ENCODE results near the gene ATP2A3. TPM values are rescaled to one million over a fixed set of nuclear protein-coding genes. Genes with fewer than 3 reads are reported as not detected.

ATP2A3 gene
- total RNA-seq, 4 donors from 2014 or later, result 8.5 to 60.7 (median 36.4) TPM

DNA sequence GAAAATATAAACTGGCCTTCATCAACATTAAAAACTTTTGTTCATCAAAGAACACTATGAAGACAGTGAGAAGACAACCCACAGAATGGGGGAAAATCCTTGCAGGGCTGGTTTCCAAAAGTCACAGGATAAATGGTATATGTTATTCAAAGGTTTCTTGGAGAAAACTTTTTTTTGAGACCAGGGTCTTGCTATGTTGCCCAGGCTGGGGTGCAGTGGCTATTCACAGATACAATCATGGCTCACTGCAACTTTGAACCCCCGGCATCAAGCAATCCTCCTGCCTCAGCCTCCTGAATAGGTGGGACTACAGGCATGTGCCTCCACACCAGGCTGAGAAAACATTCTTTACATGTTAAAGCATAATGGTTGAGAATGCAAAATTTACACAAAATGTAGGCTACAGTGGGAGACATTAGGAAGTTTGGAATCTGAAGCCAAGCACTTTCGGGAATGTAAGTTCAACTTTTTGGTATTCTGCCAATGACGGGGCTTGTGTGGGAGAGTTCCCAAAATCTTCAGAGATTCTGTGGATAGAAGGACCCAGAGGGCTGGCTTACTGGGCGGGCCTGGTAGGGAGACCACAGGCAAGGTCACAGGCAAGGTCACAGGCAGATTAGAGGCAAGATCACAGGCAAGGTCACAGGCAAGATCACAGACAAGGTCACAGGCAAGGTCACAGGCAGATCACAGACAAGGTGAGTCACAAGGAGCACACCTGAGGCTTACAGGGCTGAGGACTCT lies 24.2 kb upstream of the ATP2A3 start:
- H3K4me3 ChIP-seq (ENCODE audit: low read depth, poor library complexity, severe bottlenecking), result no peak overlapping the region
- TF ChIP-seq, protein P1, sequence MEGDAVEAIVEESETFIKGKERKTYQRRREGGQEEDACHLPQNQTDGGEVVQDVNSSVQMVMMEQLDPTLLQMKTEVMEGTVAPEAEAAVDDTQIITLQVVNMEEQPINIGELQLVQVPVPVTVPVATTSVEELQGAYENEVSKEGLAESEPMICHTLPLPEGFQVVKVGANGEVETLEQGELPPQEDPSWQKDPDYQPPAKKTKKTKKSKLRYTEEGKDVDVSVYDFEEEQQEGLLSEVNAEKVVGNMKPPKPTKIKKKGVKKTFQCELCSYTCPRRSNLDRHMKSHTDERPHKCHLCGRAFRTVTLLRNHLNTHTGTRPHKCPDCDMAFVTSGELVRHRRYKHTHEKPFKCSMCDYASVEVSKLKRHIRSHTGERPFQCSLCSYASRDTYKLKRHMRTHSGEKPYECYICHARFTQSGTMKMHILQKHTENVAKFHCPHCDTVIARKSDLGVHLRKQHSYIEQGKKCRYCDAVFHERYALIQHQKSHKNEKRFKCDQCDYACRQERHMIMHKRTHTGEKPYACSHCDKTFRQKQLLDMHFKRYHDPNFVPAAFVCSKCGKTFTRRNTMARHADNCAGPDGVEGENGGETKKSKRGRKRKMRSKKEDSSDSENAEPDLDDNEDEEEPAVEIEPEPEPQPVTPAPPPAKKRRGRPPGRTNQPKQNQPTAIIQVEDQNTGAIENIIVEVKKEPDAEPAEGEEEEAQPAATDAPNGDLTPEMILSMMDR (IDR thresholded peaks at IDR 0.05), result peak in 1 of 3 donors; percentile 11
- no peak for TF ChIP-seq POLR2A (IDR thresholded peaks at IDR 0.05)
- WGBS, 2 donors, result 61 to 65% methylated on average over 4 of the region's 4 CpGs
- intact Hi-C loops (cut with DNase I; ENCODE audit: low total_unique reads), result no loop called here
- DNase-seq (ENCODE audit: low spot score in 2 of 2), result no peak

DNA sequence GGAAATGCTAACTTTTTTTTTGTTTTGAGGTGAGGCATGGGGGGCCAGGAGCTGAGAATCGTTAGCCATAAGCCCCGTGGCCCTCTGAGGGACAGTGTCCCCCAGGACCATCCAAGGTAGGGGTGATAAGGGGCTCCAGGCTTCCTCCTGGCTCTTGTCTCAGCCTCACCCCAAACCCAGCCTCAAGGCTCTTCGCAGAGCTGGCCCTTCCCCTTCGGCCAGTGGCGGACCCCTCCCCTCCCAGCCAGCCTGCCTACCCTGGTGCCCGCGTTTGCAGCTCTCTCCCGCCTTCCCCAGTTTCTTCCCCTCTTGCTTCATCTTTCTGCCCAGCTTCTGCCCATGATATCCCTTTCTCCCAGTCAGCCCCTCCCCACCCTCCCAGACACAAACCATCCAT lies 22.7 kb upstream of the ATP2A3 start:
- DNase-seq (ENCODE audit: low spot score in 2 of 2), result no peak
- no peak for TF ChIP-seq POLR2A (IDR thresholded peaks at IDR 0.05)
- TF ChIP-seq, protein P1 (IDR thresholded peaks at IDR 0.05), result no peak
- 64 to 69% methylated on average over 8 of the region's 8 CpGs for WGBS, 2 donors
- intact Hi-C loops (cut with DNase I; ENCODE audit: low total_unique reads), result no loop called here
- no peak overlapping the region for H3K4me3 ChIP-seq (ENCODE audit: low read depth, poor library complexity, severe bottlenecking)

DNA sequence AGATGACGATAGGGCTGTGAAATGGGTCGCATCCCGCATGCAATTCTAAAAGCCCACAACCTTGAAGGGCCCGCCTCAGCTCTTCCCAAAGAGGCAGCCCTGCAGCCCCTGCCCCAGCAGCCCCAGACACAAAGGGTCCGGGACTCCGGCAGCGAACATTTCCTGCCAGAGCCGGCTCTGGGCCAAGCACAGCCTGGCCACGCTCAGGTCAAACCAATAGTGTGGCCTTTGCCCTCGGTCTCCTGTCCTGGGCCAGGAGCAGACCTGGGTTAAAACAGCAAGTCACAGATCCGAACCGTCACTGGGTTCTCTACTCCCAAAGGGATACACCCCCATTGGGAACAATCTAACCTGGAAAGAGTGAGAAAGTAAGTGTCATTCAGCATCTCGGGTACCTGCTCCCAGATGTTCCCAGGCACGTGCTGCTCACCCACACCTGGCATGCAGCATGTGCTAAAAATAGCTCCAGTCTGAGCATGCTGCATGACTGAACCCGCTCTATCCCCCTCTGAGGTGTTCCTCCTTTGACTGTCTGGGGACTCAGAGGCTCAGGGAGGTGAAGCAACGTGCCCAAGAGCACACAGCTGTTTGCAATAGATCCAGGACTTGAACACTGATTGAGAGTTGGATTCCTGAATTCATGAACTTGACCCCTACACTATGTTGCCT lies 22.2 kb upstream of the ATP2A3 start:
- H3K4me3 ChIP-seq (ENCODE audit: low read depth, poor library complexity, severe bottlenecking), result no peak overlapping the region
- intact Hi-C loops (cut with DNase I; ENCODE audit: low total_unique reads), result no loop called here
- WGBS, 2 donors, result 38 to 51% methylated on average over 15 of the region's 16 CpGs
- DNase-seq (ENCODE audit: low spot score in 2 of 2), result no peak
- TF ChIP-seq, protein P1 (IDR thresholded peaks at IDR 0.05), result no peak
- no peak for TF ChIP-seq POLR2A (IDR thresholded peaks at IDR 0.05)

DNA sequence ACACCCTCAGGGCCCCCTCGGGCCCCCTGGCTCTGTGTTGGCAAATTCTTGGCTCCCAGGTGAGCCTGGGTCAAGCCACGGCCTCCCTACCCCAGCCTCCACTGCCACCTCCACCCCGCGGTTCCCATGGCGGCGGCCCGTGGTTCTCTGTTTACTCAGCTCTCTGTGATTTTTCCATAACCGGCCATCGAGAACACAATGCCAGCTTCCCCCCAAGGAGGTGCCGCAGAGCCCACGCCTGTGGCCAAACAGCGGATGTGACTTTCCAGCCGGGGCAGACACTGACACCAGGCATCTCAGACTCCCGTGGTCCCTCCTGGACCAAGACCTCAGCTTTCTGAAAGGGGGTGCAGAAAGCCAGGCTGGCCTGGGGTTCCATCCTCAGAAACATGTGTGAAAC lies 21.6 kb upstream of the ATP2A3 start:
- intact Hi-C loops (cut with DNase I; ENCODE audit: low total_unique reads), result no loop called here
- WGBS, 2 donors, result 74% methylated on average over 14 of the region's 14 CpGs
- no peak overlapping the region for H3K4me3 ChIP-seq (ENCODE audit: low read depth, poor library complexity, severe bottlenecking)
- no peak for DNase-seq (ENCODE audit: low spot score in 2 of 2)
- no peak for TF ChIP-seq POLR2A (IDR thresholded peaks at IDR 0.05)
- TF ChIP-seq, protein P1 (IDR thresholded peaks at IDR 0.05), result no peak

DNA sequence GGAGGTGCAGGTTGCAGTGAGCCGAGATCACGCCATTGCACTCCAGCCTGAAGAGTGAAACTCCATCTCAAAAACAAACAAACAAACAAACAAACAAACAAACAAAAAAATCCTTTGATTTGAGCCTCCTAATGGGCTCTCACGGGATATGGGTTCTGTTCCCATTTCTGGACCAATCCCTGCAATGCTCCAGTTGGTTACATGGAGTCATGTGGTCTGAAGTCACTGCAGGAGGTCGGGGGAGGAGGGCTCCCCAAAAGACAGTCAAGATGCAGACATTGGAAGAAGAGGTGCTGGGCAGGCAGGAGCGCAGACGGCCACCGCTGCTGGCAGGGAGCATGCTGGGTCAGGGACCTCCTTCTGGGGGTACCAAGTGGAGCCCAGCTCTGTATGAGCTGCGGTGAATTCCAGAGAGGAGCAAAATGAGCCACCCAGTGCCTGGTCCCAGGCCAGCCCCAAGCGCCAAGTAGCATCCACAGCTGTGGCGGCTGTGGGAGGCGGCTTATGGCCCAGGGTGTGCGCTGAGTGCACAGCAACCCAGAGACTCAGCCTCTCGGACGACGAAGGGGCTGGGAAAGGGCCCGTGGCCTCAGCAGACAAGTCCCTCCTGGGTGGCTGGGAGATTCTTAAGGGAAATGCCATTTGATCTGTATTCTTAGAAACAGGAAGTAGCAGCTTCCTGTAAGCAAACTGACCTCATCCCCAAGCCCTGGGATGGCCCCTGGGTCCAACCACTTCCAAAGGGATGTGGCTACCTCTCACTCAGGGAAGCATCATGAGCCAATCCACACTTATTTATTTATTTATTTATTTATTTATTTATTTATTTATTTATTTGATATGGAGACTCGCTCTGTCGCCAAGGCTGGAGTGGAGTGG lies 19.6 kb upstream of the ATP2A3 start:
- DNase-seq (ENCODE audit: low spot score in 2 of 2), result no peak
- intact Hi-C loops (cut with DNase I; ENCODE audit: low total_unique reads), result no loop called here
- WGBS, 2 donors, result 70 to 78% methylated on average over 18 of the region's 18 CpGs
- TF ChIP-seq POLR2A (IDR thresholded peaks at IDR 0.05), result no peak
- TF ChIP-seq, protein P1 (IDR thresholded peaks at IDR 0.05), result no peak
- no peak overlapping the region for H3K4me3 ChIP-seq (ENCODE audit: low read depth, poor library complexity, severe bottlenecking)
